Stimulated activated CD4-positive, alpha-beta T cell treated with anti-CD3 and anti-CD28 coated beads, Interleukin-1b, Interleukin-23, amount 100 ng/mL, for 4 hours (primary cell): ENCODE results near the gene KDM4F.
"Not testable (repeated sequence)": the region's sequence is repeated elsewhere in the genome, so short reads cannot be mapped to it uniquely, and the experiment has no call there.

Source experiments
- DNase-seq, 2 donors: peaks; one replicate each; pipeline ENCODE4 v3.0.0-alpha.2; 2020; ENCODE audit warnings: low read depth in 2 of 2

KDM4F gene

GRCh38 chr11:95049122-95049521 is at the start of gene KDM4F:
KDM4F (plus strand) TSS chr11:95049422.
- not testable (repeated sequence) for DNase-seq

GRCh38 chr11:95003716-95004115 is 45.5 kb upstream of the KDM4F start:
- no peak for DNase-seq

GRCh38 chr11:95005642-95006041 is 43.6 kb upstream of the KDM4F start:
- DNase-seq: no peak

- no peak for DNase-seq
Observed at GRCh38 chr11:95011376-95011775, 37.8 kb upstream of the KDM4F start.

GRCh38 chr11:95014184-95014821 is 34.9 kb upstream of the KDM4F start:
- no peak for DNase-seq

- DNase-seq: no peak
Observed at GRCh38 chr11:95016139-95016538, 33.1 kb upstream of the KDM4F start.

- DNase-seq: not testable (repeated sequence)
Observed at GRCh38 chr11:95021468-95021867, 27.8 kb upstream of the KDM4F start.

GRCh38 chr11:95024958-95025357 is 24.3 kb upstream of the KDM4F start, which contains the start of gene KDM4E:
KDM4E (plus strand) TSS chr11:95025258; CDS start chr11:95025558, 300 bp downstream.
- DNase-seq: no peak

GRCh38 chr11:95025594-95025993 is 23.6 kb upstream of the KDM4F start:
- DNase-seq: not testable (repeated sequence)

- no peak for DNase-seq
Observed at GRCh38 chr11:95028357-95028756, 20.9 kb upstream of the KDM4F start.

GRCh38 chr11:95033051-95033450 is 16.2 kb upstream of the KDM4F start:
- DNase-seq: no peak

GRCh38 chr11:95035316-95035715 is 13.9 kb upstream of the KDM4F start:
- DNase-seq: no peak

GRCh38 chr11:95037356-95038035 is 11.7 kb upstream of the KDM4F start:
- not testable (repeated sequence) for DNase-seq

GRCh38 chr11:95042239-95042638 is 7.0 kb upstream of the KDM4F start:
- no peak for DNase-seq

- no peak for DNase-seq
Observed at GRCh38 chr11:95042906-95043305, 6.3 kb upstream of the KDM4F start.

- no peak for DNase-seq
Observed at GRCh38 chr11:95044010-95044409, 5.2 kb upstream of the KDM4F start.

GRCh38 chr11:95045812-95046211 is 3.4 kb upstream of the KDM4F start:
- no peak for DNase-seq

GRCh38 chr11:95050595-95051202 is 1.5 kb downstream of the KDM4F start:
- no peak for DNase-seq

- DNase-seq: no peak
Observed at GRCh38 chr11:95054356-95054755, 5.1 kb downstream of the KDM4F start.

- no peak for DNase-seq
Observed at GRCh38 chr11:95055283-95055897, 6.2 kb downstream of the KDM4F start.

- DNase-seq: no peak
Observed at GRCh38 chr11:95057959-95058358, 8.7 kb downstream of the KDM4F start.

- DNase-seq: no peak
Observed at GRCh38 chr11:95058621-95059020, 9.4 kb downstream of the KDM4F start.

GRCh38 chr11:95059046-95059445 is 9.8 kb downstream of the KDM4F start:
- DNase-seq: no peak
